ENCODE results near the gene NAIP.
"Not testable (repeated sequence)": the region's sequence is repeated elsewhere in the genome, so short reads cannot be mapped to it uniquely, and the experiment has no call there.

Gene NAIP

DNA sequence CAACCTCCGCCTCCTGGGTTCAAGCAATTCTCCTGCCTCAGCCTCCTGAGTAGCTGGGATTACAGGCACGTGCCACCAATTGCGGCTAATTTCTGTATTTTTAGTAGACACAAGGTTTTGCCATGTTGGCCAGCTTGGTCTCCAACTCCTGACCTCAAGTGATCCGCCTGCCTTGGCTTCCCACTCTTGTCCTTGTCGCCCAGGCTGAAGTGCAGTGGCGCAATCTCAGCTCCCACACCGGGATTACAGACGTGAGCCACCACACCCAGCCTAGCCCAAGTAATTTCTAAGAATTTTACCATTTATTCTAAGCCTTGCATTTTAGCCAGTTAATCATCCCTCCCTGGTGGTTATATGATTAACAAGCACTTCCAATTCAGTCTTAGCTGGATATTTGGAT lies 11.0 kb downstream of the NAIP start:
- Histone ChIP-seq H3K9me3 (no peaks in the 10 kb centered on the region), H3K4me3 (ENCODE audit: low read depth in 1 of 2, low read length in 1 of 2) (no peak overlapping the region), H3K27me3 (no peaks in the 10 kb centered on the region), H3K36me3 (peaks cover 20% of the 10 kb centered on the region), H3K4me1 (ENCODE audit: control insufficient read depth in 1 of 2, insufficient read depth in 1 of 2, low read depth in 1 of 2, low read length in 1 of 2) (peaks cover 0 to 5% of the 10 kb centered on the region in 2 experiments), H3K27ac (no peak overlapping the region)
- TF ChIP-seq, protein P1, sequence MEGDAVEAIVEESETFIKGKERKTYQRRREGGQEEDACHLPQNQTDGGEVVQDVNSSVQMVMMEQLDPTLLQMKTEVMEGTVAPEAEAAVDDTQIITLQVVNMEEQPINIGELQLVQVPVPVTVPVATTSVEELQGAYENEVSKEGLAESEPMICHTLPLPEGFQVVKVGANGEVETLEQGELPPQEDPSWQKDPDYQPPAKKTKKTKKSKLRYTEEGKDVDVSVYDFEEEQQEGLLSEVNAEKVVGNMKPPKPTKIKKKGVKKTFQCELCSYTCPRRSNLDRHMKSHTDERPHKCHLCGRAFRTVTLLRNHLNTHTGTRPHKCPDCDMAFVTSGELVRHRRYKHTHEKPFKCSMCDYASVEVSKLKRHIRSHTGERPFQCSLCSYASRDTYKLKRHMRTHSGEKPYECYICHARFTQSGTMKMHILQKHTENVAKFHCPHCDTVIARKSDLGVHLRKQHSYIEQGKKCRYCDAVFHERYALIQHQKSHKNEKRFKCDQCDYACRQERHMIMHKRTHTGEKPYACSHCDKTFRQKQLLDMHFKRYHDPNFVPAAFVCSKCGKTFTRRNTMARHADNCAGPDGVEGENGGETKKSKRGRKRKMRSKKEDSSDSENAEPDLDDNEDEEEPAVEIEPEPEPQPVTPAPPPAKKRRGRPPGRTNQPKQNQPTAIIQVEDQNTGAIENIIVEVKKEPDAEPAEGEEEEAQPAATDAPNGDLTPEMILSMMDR (IDR thresholded peaks at IDR 0.05): no peak

DNA sequence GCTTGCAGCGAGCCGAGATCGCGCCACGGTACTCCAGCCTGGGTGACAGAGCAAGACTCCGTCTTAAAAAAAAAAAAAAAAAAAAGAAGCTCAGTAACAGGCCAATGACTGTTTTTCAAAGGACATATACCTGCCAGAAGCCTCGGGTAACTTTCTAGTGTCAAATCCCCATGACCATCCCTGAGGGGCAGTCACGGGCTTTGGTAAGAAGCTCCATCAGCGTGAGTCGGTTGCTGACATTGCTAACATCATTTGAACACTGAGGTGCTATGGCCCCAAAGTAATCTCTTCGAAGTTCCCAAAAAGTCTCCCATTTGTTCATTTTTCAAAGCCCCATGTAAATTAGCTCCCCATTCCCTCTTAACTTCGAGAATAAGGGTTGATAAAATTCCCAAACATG lies 11.6 kb downstream of the NAIP start:
- Histone ChIP-seq H3K27ac (no peak overlapping the region), H3K4me1 (ENCODE audit: control insufficient read depth in 1 of 2, insufficient read depth in 1 of 2, low read depth in 1 of 2, low read length in 1 of 2) (peaks cover 0 to 5% of the 10 kb centered on the region in 2 experiments), H3K36me3 (peaks cover 20% of the 10 kb centered on the region), H3K27me3 (no peaks in the 10 kb centered on the region), H3K9me3 (no peaks in the 10 kb centered on the region), H3K4me3 (ENCODE audit: low read depth in 1 of 2, low read length in 1 of 2) (no peak overlapping the region)
- TF ChIP-seq, protein P1 (IDR thresholded peaks at IDR 0.05): no peak

DNA sequence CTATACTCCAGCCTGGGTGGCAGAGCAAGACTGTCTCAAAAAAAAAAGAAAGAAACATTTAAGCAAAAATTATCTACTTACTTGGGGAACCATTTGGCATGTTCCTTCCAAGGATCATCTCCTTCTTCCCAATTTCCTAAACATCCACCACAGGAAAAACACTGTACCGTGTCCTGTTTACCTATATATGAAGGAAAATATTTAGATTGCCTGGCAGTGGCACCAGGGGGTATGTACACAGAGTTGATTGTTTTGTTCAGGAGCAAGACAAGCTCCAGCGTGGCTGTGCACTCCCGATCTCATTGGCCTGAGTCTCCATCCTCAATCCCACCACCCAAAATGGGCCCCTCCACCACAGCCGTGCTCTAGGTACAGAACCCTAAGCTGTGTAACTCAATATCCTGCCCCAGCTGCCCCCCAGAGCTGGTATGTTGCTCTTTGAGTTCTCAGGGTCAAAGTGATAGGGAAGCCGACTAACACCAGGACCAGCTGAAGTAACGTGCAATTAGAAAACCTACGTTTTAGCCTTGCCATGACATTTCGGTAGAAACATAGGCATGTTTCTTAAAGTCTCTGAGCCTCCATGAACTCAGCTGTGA lies 13.8 kb downstream of the NAIP start:
- Histone ChIP-seq H3K4me1 (ENCODE audit: control insufficient read depth in 1 of 2, insufficient read depth in 1 of 2, low read depth in 1 of 2, low read length in 1 of 2) (peaks cover 0 to 5% of the 10 kb centered on the region in 2 experiments), H3K27me3 (no peaks in the 10 kb centered on the region), H3K36me3 (peaks cover 20% of the 10 kb centered on the region), H3K4me3 (ENCODE audit: low read depth in 1 of 2, low read length in 1 of 2) (no peak overlapping the region), H3K9me3 (no peaks in the 10 kb centered on the region), H3K27ac (no peak overlapping the region)
- TF ChIP-seq, protein P1 (IDR thresholded peaks at IDR 0.05): no peak

DNA sequence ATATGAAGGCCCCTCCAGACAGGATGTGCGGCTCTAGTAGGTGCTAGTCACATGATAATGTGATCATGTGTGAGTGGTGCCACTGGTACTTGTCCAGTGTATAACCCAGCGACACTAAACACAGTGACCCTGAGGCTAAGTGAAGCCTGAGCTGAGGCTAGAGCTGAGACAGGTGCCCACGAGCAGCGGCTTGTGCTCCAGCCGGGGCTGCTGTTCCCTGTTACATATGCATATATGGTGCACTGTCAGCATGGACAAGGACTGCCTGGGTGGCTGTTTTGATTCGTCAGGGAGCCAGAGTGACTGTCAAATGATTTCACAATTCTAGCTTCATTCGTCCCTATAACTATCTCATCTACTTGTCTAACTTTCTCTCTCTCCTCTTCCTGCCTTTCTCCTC lies 18.2 kb downstream of the NAIP start:
- H3K27me3 ChIP-seq; H3K27ac ChIP-seq; H3K9me3 ChIP-seq; H3K4me3 ChIP-seq (ENCODE audit: low read depth in 1 of 2, low read length in 1 of 2); H3K4me1 ChIP-seq (ENCODE audit: control insufficient read depth in 1 of 2, insufficient read depth in 1 of 2, low read depth in 1 of 2, low read length in 1 of 2): not testable (repeated sequence)
- H3K36me3 ChIP-seq: peaks cover 13% of the 10 kb centered on the region

DNA sequence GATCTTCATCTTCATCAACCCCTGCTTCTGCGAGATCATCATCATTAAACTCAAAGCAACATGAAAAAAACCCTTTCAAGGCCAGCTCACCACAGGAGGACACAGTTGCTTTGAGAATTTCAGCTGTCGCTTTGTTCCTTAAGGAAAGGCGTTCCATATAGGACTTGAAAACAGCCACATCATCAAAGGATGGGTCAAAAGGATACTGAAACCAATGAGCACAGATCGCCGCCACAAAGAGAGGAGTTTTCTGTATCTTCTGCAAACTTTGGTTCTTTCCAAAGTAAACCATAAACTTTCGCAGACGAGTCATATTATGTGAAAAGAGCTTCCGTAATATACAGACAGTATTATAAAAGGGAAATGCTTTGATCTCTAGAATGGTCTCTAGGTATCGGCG lies 40.3 kb downstream of the NAIP start:
- not testable (repeated sequence) for H3K4me3 ChIP-seq (ENCODE audit: low read depth in 1 of 2, low read length in 1 of 2); H3K9me3 ChIP-seq; H3K27me3 ChIP-seq; H3K4me1 ChIP-seq (ENCODE audit: control insufficient read depth in 1 of 2, insufficient read depth in 1 of 2, low read depth in 1 of 2, low read length in 1 of 2); H3K27ac ChIP-seq; H3K36me3 ChIP-seq

DNA sequence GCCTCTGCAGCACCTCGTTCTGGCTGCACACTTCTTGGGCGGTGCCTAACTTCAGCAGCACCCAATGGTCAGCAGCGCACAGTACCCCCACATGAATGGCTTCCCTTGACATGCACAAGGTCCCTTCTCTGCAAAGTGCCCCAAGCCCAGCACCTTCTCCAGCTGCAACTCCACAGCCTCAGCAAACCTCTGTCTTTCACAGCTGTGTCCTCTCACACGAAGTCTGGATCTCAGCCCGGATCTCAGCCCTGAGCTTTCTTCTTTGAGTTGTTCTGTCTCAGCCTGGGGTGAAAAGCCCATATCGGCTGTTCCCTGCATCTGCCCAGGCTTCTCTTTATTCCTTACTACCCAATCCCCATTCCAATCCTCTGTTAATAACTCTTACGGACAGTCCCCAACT lies 57.9 kb downstream of the NAIP start:
- not testable (repeated sequence) for H3K36me3 ChIP-seq; H3K27ac ChIP-seq; H3K9me3 ChIP-seq; H3K4me3 ChIP-seq (ENCODE audit: low read depth in 1 of 2, low read length in 1 of 2); H3K27me3 ChIP-seq; H3K4me1 ChIP-seq (ENCODE audit: control insufficient read depth in 1 of 2, insufficient read depth in 1 of 2, low read depth in 1 of 2, low read length in 1 of 2)

DNA sequence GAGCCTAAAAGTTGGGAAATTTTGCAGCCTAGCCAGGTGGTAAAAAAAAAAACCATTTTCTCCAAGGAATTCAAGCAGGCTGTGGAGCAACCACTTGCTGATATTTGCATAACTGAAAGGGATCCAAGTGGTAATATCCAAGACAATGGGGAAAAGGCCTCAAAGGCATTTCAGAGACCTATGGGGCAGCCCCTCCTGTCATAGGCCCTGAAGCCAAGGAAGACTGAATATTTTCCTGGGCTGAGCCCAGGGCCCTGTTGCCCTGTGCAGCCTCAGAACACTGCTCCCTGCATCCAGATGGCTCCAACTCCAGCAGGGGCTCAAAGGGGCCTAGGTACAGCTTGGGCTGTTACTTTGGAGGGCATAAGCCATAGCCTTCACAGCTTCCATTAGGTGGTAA lies 60.6 kb downstream of the NAIP start:
- H3K4me3 ChIP-seq (ENCODE audit: low read depth in 1 of 2, low read length in 1 of 2); H3K9me3 ChIP-seq; H3K4me1 ChIP-seq (ENCODE audit: control insufficient read depth in 1 of 2, insufficient read depth in 1 of 2, low read depth in 1 of 2, low read length in 1 of 2); H3K27ac ChIP-seq; H3K36me3 ChIP-seq; H3K27me3 ChIP-seq: not testable (repeated sequence)

DNA sequence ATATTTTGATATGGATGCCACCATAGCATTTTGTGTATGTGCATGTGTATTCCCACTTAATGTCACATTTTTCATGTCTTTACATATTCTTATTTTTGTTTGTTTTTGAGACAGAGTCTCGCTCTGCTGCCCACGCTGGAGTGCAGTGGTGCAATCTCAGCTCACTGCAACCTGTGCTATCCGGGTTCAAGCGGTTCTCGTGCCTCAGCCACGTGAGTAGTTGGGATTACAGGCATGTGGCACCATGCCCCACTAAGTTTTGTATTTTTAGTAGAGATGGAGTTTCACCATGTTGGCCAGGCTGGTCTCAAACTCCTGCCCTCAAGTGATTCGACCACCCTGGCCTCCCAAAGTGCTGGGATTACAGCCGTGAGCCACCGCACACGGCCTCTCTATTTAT lies 72.1 kb downstream of the NAIP start:
- H3K36me3 ChIP-seq; H3K9me3 ChIP-seq; H3K4me3 ChIP-seq (ENCODE audit: low read depth in 1 of 2, low read length in 1 of 2); H3K4me1 ChIP-seq (ENCODE audit: control insufficient read depth in 1 of 2, insufficient read depth in 1 of 2, low read depth in 1 of 2, low read length in 1 of 2); H3K27ac ChIP-seq; H3K27me3 ChIP-seq: not testable (repeated sequence)

DNA sequence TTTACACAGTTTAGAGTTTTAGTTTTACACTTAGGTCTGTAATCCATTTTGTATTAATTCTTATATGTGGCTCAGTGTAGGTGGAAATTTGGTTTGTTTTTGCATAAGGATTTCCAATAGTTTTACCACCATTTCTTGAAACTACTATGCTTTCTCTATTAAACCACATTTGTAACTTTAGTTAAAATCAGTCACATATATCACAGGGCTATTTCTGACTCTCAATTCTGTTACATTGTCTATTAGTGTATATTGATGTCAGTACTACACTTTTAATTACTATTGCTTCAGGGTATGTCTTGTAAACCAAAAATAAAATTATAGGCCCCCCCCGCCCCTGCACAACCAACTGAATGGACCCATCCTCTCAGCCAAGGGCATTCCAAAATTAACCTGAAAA lies 92.6 kb downstream of the NAIP start:
- not testable (repeated sequence) for H3K27me3 ChIP-seq; H3K4me1 ChIP-seq (ENCODE audit: control insufficient read depth in 1 of 2, insufficient read depth in 1 of 2, low read depth in 1 of 2, low read length in 1 of 2); H3K4me3 ChIP-seq (ENCODE audit: low read depth in 1 of 2, low read length in 1 of 2); H3K27ac ChIP-seq; H3K36me3 ChIP-seq; H3K9me3 ChIP-seq

DNA sequence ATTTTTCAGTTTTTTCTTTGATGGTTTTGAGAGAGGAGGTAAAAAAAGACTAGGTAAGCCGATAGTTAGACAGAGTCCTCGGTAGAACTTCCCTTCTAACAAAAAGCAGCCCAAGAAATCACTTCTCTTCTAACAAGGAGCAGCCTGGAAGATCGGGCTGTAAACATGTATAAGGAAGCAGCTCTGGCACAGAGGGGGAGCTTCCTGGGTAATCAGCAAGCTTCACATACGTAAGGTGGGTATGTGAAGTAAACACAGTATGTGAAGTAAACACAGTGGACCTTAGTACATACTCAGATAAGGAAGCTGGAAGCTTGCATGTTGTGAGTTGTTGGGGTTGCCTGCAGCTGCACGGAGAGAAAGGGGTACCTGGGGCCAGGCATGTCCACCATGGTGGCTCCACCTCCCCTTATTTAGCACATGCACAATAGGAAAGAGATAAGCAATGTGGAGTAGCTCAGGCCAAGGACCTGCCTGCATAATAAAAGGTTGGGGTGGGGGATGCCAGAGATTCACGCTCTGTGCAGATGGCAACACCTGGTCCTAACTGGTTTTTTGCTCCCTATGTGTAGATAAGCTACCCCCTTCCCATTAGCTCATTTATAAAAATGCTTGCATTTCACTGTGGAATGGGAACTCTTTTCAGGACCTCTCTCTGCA lies 93.3 kb downstream of the NAIP start:
- H3K36me3 ChIP-seq; H3K4me1 ChIP-seq (ENCODE audit: control insufficient read depth in 1 of 2, insufficient read depth in 1 of 2, low read depth in 1 of 2, low read length in 1 of 2); H3K9me3 ChIP-seq; H3K27me3 ChIP-seq; H3K27ac ChIP-seq; H3K4me3 ChIP-seq (ENCODE audit: low read depth in 1 of 2, low read length in 1 of 2): not testable (repeated sequence)

DNA sequence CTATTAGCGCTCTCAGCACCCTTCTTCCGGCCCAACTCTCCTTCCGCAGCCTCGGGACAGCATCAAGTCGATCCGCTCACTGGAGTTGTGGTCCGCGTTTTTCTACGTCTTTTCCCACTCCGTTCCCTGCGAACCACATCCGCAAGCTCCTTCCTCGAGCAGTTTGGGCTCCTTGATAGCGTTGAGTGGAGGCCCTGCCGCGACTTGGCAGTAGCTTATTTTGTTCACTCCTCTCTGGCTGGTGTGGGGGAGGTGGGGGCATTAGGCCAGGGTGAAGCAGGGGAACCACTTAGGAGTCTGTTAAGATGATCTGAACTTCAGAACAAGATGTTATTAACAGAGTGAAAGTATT lies 100.0 kb downstream of the NAIP start:
- H3K9me3 ChIP-seq; H3K27ac ChIP-seq; H3K4me1 ChIP-seq (ENCODE audit: control insufficient read depth in 1 of 2, insufficient read depth in 1 of 2, low read depth in 1 of 2, low read length in 1 of 2); H3K27me3 ChIP-seq; H3K36me3 ChIP-seq; H3K4me3 ChIP-seq (ENCODE audit: low read depth in 1 of 2, low read length in 1 of 2): not testable (repeated sequence)
